PC-9 (cell line): ENCODE measurements around the gene PNCK. TPM values are rescaled to one million over a fixed set of nuclear protein-coding genes. Genes with fewer than 3 reads are reported as not detected.
A peak's percentile ranks its signal among the peaks of the same experiment; 100 is the strongest.
"Not testable (repeated sequence)": the region's sequence is repeated elsewhere in the genome, so short reads cannot be mapped to it uniquely, and the experiment has no call there.

Source experiments
- BruUV-seq: library from RNA; stranded (reverse); fragments of 400-500 nt; replicated peaks from 2 replicates; lab custom pipeline; 2021; lab: Mats Ljungman, UMichigan
- CTCF ChIA-PET: fragments of 300-600 bp; sonication (Branson Sonifier 250); formaldehyde crosslinking; loops from one replicate; lab custom pipeline; 2022; ENCODE audit warnings: antibody characterized with exemption; lab: Charles Lee
- POLR2A ChIA-PET: fragments of 300-600 bp; sonication (Branson Sonifier 250); formaldehyde crosslinking; loops from one replicate; lab custom pipeline; 2022; ENCODE audit warnings: antibody characterized with exemption; ENCODE audit not compliant: unreplicated experiment; lab: Charles Lee
- DNase-seq, 2 experiments: peaks; one replicate each; pipeline versions ENCODE4 v3.0.0 to v3.0.0-alpha.2; 2015 to 2022; ENCODE audit warnings: mixed read lengths in 1 of 2
- H2AFZ ChIP-seq: fragments of 200-600 bp; sonication (generic); 2 replicates; pipeline ENCODE4 v1.8.1; 2017; ENCODE audit warnings: antibody characterized with exemption
- H3F3A ChIP-seq: fragments of 200-600 bp; sonication (generic); 2 replicates; pipeline ENCODE4 v1.8.1; 2017; ENCODE audit warnings: antibody characterized with exemption, mild to moderate bottlenecking, low read depth; ENCODE audit not compliant: insufficient read depth
- H3K27ac ChIP-seq: fragments of 200-600 bp; sonication (generic); 2 replicates; pipeline ENCODE4 v1.6.1; 2016; ENCODE audit warnings: mixed run types
- H3K27me3 ChIP-seq: fragments of 200-600 bp; sonication (generic); 2 replicates; pipeline ENCODE4 v1.6.1; 2016; ENCODE audit warnings: low read depth, mixed run types; ENCODE audit not compliant: insufficient read depth
- H3K36me3 ChIP-seq: fragments of 200-600 bp; sonication (generic); 2 replicates; pipeline ENCODE4 v1.6.1; 2016; ENCODE audit warnings: low read depth, mixed run types
- H3K4me1 ChIP-seq: fragments of 200-600 bp; sonication (generic); replicated peaks from 2 replicates; pipeline ENCODE4 v1.6.1; 2016; ENCODE audit warnings: mixed run types; ENCODE audit not compliant: insufficient read depth
- H3K4me2 ChIP-seq: fragments of 200-600 bp; sonication (generic); 2 replicates; pipeline ENCODE4 v1.6.1; 2017; ENCODE audit warnings: mixed run types
- H3K4me3 ChIP-seq: fragments of 200-600 bp; sonication (generic); 2 replicates; pipeline ENCODE4 v1.6.1; 2016; ENCODE audit warnings: mixed run types
- H3K79me2 ChIP-seq: fragments of 200-600 bp; sonication (generic); 2 replicates; pipeline ENCODE4 v1.6.1; 2017; ENCODE audit warnings: low read depth, mixed run types
- H3K9me2 ChIP-seq: fragments of 200-600 bp; sonication (generic); 2 replicates; pipeline ENCODE4 v1.8.1; 2017; ENCODE audit warnings: mild to moderate bottlenecking; ENCODE audit not compliant: insufficient read depth
- H3K9me3 ChIP-seq: fragments of 200-600 bp; sonication (generic); 2 replicates; pipeline ENCODE4 v1.8.1; 2016; ENCODE audit warnings: low read depth; ENCODE audit not compliant: insufficient read depth
- H4K20me1 ChIP-seq: fragments of 200-600 bp; sonication (generic); 2 replicates; pipeline ENCODE4 v1.8.1; 2017; ENCODE audit not compliant: insufficient read depth
- EZH2 ChIP-seq: fragments of 200-600 bp; sonication (generic); IDR thresholded peaks from 2 replicates; pipeline ENCODE4 v1.8.0; 2017; ENCODE audit warnings: antibody characterized with exemption, low read depth
- intact Hi-C: fragments of 100-400 bp; cut with micrococcal nuclease; formaldehyde crosslinking; loops from one replicate; pipeline ENCODE4 v1.10.0; 2022; ENCODE audit not compliant: unreplicated experiment
- total RNA-seq: library from RNA; stranded (reverse); gene quantifications from 2 replicates; pipeline ENCODE4 v1.2.3, GENCODE V29; 2021
- TF ChIP-seq, protein P1 (sequence below): fragments of 200-600 bp; sonication (generic); conservative IDR thresholded peaks from 2 replicates; pipeline ENCODE4 v1.6.1; 2017; ENCODE audit warnings: mixed run types, antibody characterized with exemption, mild to moderate bottlenecking, moderate library complexity

PNCK gene
- total RNA-seq, 1 experiment from 2014 or later: 1.0 TPM

DNA sequence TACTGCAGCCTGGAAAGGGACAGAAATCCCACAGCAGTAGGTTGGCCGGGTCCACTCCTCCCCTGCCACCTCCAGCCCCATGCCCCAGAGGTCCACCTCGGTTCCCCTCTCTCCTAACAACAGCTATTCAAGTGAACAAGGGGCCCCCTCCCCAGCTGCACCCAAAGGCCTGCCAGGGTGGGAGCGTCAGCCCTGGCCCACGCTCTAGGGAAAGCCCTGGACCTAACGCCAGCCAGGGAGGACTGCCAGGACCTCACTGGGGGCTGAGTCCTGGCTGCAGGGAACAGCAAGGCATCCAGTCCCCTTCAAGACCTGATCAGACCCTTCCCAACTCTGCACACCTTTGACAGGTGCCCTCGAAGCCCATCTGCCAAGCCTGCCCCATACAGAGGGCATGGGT lies 27.4 kb upstream of the PNCK start:
- ChIA-PET CTCF (no interaction called here), POLR2A (no interaction called here)
- intact Hi-C loops: loop anchor here (10.0 kb wide), 1 partner anchor 184 kb away; the partner anchor contains the start of gene L1CAM
- no peaks in the 10 kb centered on the region for H3K36me3 ChIP-seq
- H3K4me1 ChIP-seq: no peaks in the 10 kb centered on the region
- no peak overlapping the region for H3K4me2 ChIP-seq
- no peak overlapping the region for H3K4me3 ChIP-seq
- no peaks in the 10 kb centered on the region for H4K20me1 ChIP-seq
- H2AFZ ChIP-seq: no peak overlapping the region
- H3K9me3 ChIP-seq: no peaks in the 10 kb centered on the region
- H3K79me2 ChIP-seq: no peaks in the 10 kb centered on the region
- no peaks in the 10 kb centered on the region for H3K27me3 ChIP-seq
- no TSS peak for BruUV-seq
- no peaks in the 10 kb centered on the region for H3F3A ChIP-seq
- no peaks in the 10 kb centered on the region for H3K9me2 ChIP-seq
- DNase-seq: no peak
- no peak for TF ChIP-seq EZH2
- TF ChIP-seq, protein P1, sequence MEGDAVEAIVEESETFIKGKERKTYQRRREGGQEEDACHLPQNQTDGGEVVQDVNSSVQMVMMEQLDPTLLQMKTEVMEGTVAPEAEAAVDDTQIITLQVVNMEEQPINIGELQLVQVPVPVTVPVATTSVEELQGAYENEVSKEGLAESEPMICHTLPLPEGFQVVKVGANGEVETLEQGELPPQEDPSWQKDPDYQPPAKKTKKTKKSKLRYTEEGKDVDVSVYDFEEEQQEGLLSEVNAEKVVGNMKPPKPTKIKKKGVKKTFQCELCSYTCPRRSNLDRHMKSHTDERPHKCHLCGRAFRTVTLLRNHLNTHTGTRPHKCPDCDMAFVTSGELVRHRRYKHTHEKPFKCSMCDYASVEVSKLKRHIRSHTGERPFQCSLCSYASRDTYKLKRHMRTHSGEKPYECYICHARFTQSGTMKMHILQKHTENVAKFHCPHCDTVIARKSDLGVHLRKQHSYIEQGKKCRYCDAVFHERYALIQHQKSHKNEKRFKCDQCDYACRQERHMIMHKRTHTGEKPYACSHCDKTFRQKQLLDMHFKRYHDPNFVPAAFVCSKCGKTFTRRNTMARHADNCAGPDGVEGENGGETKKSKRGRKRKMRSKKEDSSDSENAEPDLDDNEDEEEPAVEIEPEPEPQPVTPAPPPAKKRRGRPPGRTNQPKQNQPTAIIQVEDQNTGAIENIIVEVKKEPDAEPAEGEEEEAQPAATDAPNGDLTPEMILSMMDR: no peak
- no peak overlapping the region for H3K27ac ChIP-seq

DNA sequence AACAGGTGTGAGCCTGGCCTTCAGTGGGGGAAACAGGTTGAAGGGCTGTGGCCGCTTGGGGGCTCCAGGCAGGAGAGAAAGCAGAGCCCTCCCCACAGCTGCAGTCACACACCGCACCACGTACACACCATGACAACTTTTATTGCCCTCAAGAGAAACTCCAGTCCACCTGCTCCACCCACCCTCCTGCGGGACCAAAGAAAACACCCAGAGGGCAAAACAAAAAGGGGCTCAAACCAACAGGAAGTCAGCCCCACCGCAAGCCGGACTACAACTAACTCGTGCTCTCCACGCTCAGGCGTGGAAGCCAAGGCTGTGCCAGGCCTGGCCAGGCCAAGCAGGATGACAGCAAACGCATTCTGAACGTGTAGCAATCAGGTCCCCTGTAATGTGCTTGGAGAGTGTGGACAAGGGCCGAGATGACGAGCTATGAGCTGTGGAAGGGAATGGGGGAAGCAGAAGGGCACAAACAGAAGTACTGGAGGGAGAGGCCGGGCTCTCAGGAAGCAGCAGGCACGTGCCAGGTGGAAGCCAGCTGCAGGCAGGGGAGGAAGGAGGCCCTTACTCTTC lies 26.8 kb upstream of the PNCK start:
- Histone ChIP-seq H3K27ac (no peak overlapping the region), H4K20me1 (no peaks in the 10 kb centered on the region), H3K36me3 (no peaks in the 10 kb centered on the region), H3K4me3 (no peak overlapping the region), H3F3A (no peaks in the 10 kb centered on the region), H3K79me2 (no peaks in the 10 kb centered on the region), H3K4me2 (no peak overlapping the region), H2AFZ (no peak overlapping the region), H3K27me3 (no peaks in the 10 kb centered on the region), H3K9me2 (no peaks in the 10 kb centered on the region), H3K4me1 (no peaks in the 10 kb centered on the region), H3K9me3 (no peaks in the 10 kb centered on the region)
- TF ChIP-seq, protein P1: no peak
- TF ChIP-seq EZH2: no peak
- DNase-seq: no peak
- intact Hi-C loops: loop anchor here (10.0 kb wide), 1 partner anchor 184 kb away; the partner anchor contains the start of gene L1CAM
- ChIA-PET POLR2A (no interaction called here), CTCF (no interaction called here)
- TSS peak; percentile 56 for BruUV-seq

DNA sequence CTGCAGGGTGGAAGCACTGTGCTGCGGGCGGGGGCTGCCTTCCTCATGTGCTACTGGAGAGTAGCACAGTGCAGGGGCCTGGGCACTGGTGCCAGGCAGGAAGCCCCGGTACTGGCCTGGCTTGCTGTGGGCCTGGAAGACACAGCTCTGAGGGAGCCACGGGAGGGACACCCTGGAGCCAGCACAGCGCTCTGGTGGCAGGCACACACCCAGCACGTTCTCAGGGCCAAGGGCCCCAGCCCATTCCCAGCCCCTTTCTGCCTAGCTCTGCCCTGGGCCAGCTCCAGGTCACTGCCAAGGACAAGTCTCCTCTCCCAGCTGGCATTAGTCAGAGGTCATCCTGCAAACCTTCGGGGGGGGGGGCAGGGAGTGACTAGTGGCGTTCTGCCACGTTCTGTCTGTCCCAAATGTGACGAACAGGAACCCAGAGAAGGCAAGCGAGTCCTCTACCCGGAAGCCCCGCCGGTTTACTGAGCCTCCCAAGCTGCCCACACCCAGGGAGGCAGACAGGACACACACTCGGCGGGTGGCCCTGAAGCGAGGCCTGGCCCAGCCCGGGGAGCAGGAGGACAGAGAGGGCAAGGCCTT lies 26.3 kb upstream of the PNCK start:
- H3F3A ChIP-seq, H2AFZ ChIP-seq, H3K9me3 ChIP-seq, CTCF ChIA-PET, POLR2A ChIA-PET, H3K27ac ChIP-seq, H3K36me3 ChIP-seq, H3K4me2 ChIP-seq, H4K20me1 ChIP-seq, BruUV-seq, H3K4me1 ChIP-seq, DNase-seq, H3K79me2 ChIP-seq, H3K4me3 ChIP-seq, H3K9me2 ChIP-seq, H3K27me3 ChIP-seq: not testable (repeated sequence)
- intact Hi-C loops: loop anchor here (10.0 kb wide), 1 partner anchor 185 kb away; the partner anchor contains the start of gene L1CAM

DNA sequence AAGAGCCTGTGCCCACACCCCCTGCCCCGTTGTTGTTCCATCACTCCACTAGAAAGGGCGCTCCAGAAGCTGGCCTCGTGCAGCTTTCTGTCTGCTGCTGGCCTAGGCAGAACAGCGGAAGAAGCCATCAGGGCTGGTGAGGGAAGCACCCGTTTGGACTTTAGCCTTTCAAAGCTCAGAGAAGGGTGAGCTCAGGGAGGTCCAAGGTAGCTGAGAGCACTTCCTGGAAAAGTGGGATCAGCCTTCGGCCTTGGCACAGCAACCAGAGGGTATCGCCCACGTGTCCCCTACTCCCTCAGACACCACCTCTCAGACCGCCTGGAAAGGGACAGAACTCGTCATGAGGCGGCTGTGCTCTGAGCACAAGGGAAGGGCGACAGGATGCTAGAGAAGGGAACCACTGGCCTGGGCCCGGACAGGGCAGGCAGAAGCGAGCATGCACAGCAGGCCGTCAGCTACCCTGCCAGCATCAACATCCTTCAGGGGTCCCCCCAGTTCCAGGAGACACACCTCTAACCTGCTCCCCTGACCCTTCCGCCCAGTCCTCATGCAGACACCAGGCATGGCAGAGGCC lies 25.7 kb upstream of the PNCK start:
- H4K20me1 ChIP-seq, H3K79me2 ChIP-seq, BruUV-seq, H3K4me1 ChIP-seq, DNase-seq, intact Hi-C loops, H3K27me3 ChIP-seq, CTCF ChIA-PET, H2AFZ ChIP-seq, H3F3A ChIP-seq, H3K27ac ChIP-seq, POLR2A ChIA-PET, H3K9me2 ChIP-seq, H3K4me3 ChIP-seq, H3K9me3 ChIP-seq, H3K36me3 ChIP-seq, H3K4me2 ChIP-seq: not testable (repeated sequence)
